H9 (cell line): ENCODE measurements around the gene OR10H3. TPM values are rescaled to one million over a fixed set of nuclear protein-coding genes. Genes with fewer than 3 reads are reported as not detected.

Experiments
- DNase-seq: peaks from one replicate; pipeline ENCODE4 v3.0.0-alpha.2; 2017
- H2AFZ ChIP-seq: one replicate; pipeline ENCODE4 v1.6.1; 2013; ENCODE audit warnings: mild to moderate bottlenecking, low read length, control low read depth, moderate library complexity
- H2AK5ac ChIP-seq: 2 replicates; pipeline ENCODE4 v1.6.1; 2013; ENCODE audit warnings: low read length, control low read depth, mixed read lengths; ENCODE audit not compliant: insufficient read length
- H2BK120ac ChIP-seq: one replicate; pipeline ENCODE4 v1.6.1; 2013; ENCODE audit warnings: low read depth, mild to moderate bottlenecking, low read length, control low read depth, inconsistent platforms; ENCODE audit not compliant: poor library complexity, severe bottlenecking
- H2BK12ac ChIP-seq: 2 replicates; pipeline ENCODE4 v1.6.1; 2013; ENCODE audit warnings: low read length, control low read depth, mixed read lengths, low read depth; ENCODE audit not compliant: insufficient read length
- H2BK15ac ChIP-seq: 2 replicates; pipeline ENCODE4 v1.6.1; 2013; ENCODE audit warnings: low read depth, low read length, control low read depth
- H2BK20ac ChIP-seq: one replicate; pipeline ENCODE4 v1.6.1; 2013; ENCODE audit warnings: low read depth, mild to moderate bottlenecking, low read length, control low read depth, inconsistent platforms; ENCODE audit not compliant: poor library complexity, severe bottlenecking
- H2BK5ac ChIP-seq: 2 replicates; pipeline ENCODE4 v1.6.1; 2013; ENCODE audit warnings: low read length, control low read depth, mixed read lengths; ENCODE audit not compliant: insufficient read length
- H3K14ac ChIP-seq: 2 replicates; pipeline ENCODE4 v1.6.1; 2013; ENCODE audit warnings: low read length, control low read depth; ENCODE audit not compliant: insufficient read depth
- H3K18ac ChIP-seq: 2 replicates; pipeline ENCODE4 v1.6.1; 2013; ENCODE audit warnings: low read depth, mild to moderate bottlenecking, mixed read lengths, low read length, control low read depth; ENCODE audit not compliant: insufficient read length
- H3K23ac ChIP-seq: 2 replicates; pipeline ENCODE4 v1.6.1; 2013; ENCODE audit warnings: low read length, control low read depth, mixed read lengths, low read depth; ENCODE audit not compliant: insufficient read length
- H3K23me2 ChIP-seq: 2 replicates; pipeline ENCODE4 v1.6.1; 2013; ENCODE audit warnings: low read depth, mild to moderate bottlenecking, mixed read lengths, low read length, control low read depth; ENCODE audit not compliant: insufficient read length, poor library complexity, severe bottlenecking
- H3K27ac ChIP-seq: 2 replicates; pipeline ENCODE4 v1.5.1; 2013; ENCODE audit warnings: low read length, control low read depth, mixed read lengths, low read depth; ENCODE audit not compliant: insufficient read length
- H3K27me3 ChIP-seq: 2 replicates; pipeline ENCODE4 v1.6.1; 2013; ENCODE audit warnings: low read length, control low read depth, inconsistent platforms; ENCODE audit not compliant: insufficient read depth
- H3K4ac ChIP-seq: 2 replicates; pipeline ENCODE4 v1.6.1; 2013; ENCODE audit warnings: low read depth, mild to moderate bottlenecking, control low read depth, inconsistent platforms, low read length, moderate library complexity
- H3K4me1 ChIP-seq: 2 replicates; pipeline ENCODE4 v1.6.1; 2013; ENCODE audit warnings: low read length, control low read depth, inconsistent platforms; ENCODE audit not compliant: insufficient read depth
- H3K4me2 ChIP-seq: 2 replicates; pipeline ENCODE4 v1.6.1; 2013; ENCODE audit warnings: low read length, control low read depth, mixed read lengths; ENCODE audit not compliant: insufficient read length, insufficient read depth
- H3K56ac ChIP-seq: 2 replicates; pipeline ENCODE4 v1.6.1; 2013; ENCODE audit warnings: low read depth, mild to moderate bottlenecking, mixed read lengths, low read length, control low read depth; ENCODE audit not compliant: insufficient read length
- H3K79me1 ChIP-seq: 2 replicates; pipeline ENCODE4 v1.6.1; 2013; ENCODE audit warnings: low read depth, mild to moderate bottlenecking, moderate library complexity, low read length, control low read depth, inconsistent platforms; ENCODE audit not compliant: insufficient read depth, poor library complexity, severe bottlenecking
- H3K79me2 ChIP-seq: 2 replicates; pipeline ENCODE4 v1.6.1; 2013; ENCODE audit warnings: low read length, control low read depth, inconsistent platforms; ENCODE audit not compliant: insufficient read depth
- H3K9ac ChIP-seq: 2 replicates; pipeline ENCODE4 v1.6.1; 2013; ENCODE audit warnings: low read length, control low read depth, mixed read lengths; ENCODE audit not compliant: insufficient read length; ENCODE audit errors: extremely low read depth
- H3K9me3 ChIP-seq: one replicate; pipeline ENCODE4 v1.6.1; 2013; ENCODE audit warnings: low read depth, low read length, inconsistent platforms; ENCODE audit not compliant: control insufficient read depth
- H3T11ph ChIP-seq: one replicate; pipeline ENCODE4 v1.6.1; 2013; ENCODE audit warnings: mild to moderate bottlenecking, low read length, control low read depth, inconsistent platforms
- H4K20me1 ChIP-seq: one replicate; pipeline ENCODE4 v1.6.1; 2013; ENCODE audit not compliant: control insufficient read depth, insufficient read length, insufficient read depth
- H4K5ac ChIP-seq: 2 replicates; pipeline ENCODE4 v1.6.1; 2013; ENCODE audit warnings: low read depth, mild to moderate bottlenecking, mixed read lengths, low read length, control low read depth; ENCODE audit not compliant: insufficient read length
- H4K8ac ChIP-seq: replicated peaks from 2 replicates; pipeline ENCODE4 v1.6.1; 2013; ENCODE audit warnings: low read length, control low read depth, mixed read lengths, low read depth; ENCODE audit not compliant: insufficient read length
- H4K91ac ChIP-seq: 2 replicates; pipeline ENCODE4 v1.6.1; 2013; ENCODE audit warnings: low read depth, mild to moderate bottlenecking, moderate library complexity, mixed read lengths, low read length, control low read depth; ENCODE audit not compliant: insufficient read length
- H3K27ac Mint-ChIP-seq, 3 experiments: 2 replicates in 2 of 3; 3 replicates in 1 of 3; pipeline ENCODE4 v1.8.0; 2020 to 2021; ENCODE audit warnings: mixed read lengths in 3 of 3, mild to moderate bottlenecking in 1 of 3, moderate library complexity in 1 of 3
- H3K27me3 Mint-ChIP-seq: 2 replicates; pipeline ENCODE4 v1.8.0; 2021; ENCODE audit warnings: low read depth, mild to moderate bottlenecking, moderate library complexity, mixed read lengths
- H3K36me3 Mint-ChIP-seq, 3 experiments: 2 replicates in 2 of 3; 3 replicates in 1 of 3; pipeline ENCODE4 v1.8.0; 2020 to 2021; ENCODE audit warnings: low read depth in 3 of 3, mixed read lengths in 3 of 3; ENCODE audit not compliant: insufficient read depth in 1 of 3
- H3K4me1 Mint-ChIP-seq, 2 experiments: 2 replicates each; pipeline ENCODE4 v1.8.0; 2020; ENCODE audit warnings: mixed read lengths in 2 of 2
- H3K4me3 Mint-ChIP-seq, 2 experiments: 2 replicates in 1 of 2; 3 replicates in 1 of 2; pipeline ENCODE4 v1.8.0; 2020 to 2021; ENCODE audit warnings: mild to moderate bottlenecking in 2 of 2, mixed read lengths in 2 of 2, moderate library complexity in 1 of 2
- H3K9me3 Mint-ChIP-seq, 2 experiments: 2 replicates in 1 of 2; 3 replicates in 1 of 2; pipeline ENCODE4 v1.8.0; 2020; ENCODE audit warnings: mild to moderate bottlenecking in 2 of 2, mixed read lengths in 2 of 2, moderate library complexity in 1 of 2
- CTCF ChIP-seq: fragments of 200-600 bp; sonication (generic); conservative IDR thresholded peaks from 3 replicates; pipeline ENCODE4 v1.8.0; 2021; ENCODE audit warnings: antibody characterized with exemption, mild to moderate bottlenecking
- WGBS: extraction: QIAGEN DNeasy Blood & Tissue Kit; methylation state at CpG from one replicate; pipeline ENCODE4 v1.1.7; 2013; ENCODE audit warnings: missing lambda C conversion rate, low lambda C conversion rate, mixed read lengths; ENCODE audit not compliant: insufficient read length; ENCODE audit errors: extremely low coverage; 5-methylcytosine and 5-hydroxymethylcytosine counted together
- total RNA-seq: library from RNA; stranded (reverse); gene quantifications from 2 replicates; pipeline ENCODE4 v1.2.1, GENCODE V29; 2021

Gene OR10H3
- total RNA-seq, 1 experiment from 2014 or later: not detected

DNA sequence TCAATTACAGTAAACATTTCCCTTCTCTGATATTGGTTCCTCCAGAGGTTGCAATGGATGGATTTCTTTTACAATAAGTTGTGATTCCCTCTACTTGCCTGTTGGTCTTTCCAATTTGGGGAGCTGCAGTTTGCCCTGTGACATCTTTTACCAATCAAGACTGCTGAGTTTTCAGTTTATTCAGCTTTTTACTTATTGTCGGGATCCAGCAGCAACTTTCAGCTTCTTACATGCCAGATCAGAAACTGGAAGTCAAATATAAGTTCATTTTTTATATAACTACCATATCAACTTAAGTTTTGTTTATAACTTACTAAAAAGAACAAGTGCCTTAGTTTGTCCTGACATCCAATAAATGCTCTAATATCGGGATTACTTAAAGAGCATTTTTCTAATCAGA lies 10.5 kb downstream of the OR10H3 start:
- no peaks in the 10 kb centered on the region for H3K4me1 ChIP-seq
- no CpG with 5 or more reads among the region's 2 CpGs for WGBS
- H4K20me1 ChIP-seq: no peaks in the 10 kb centered on the region
- H3K27me3 ChIP-seq: no peaks in the 10 kb centered on the region
- H3K4me2 ChIP-seq: no peak overlapping the region
- no peak overlapping the region for H3K56ac ChIP-seq
- no peak overlapping the region for H2BK15ac ChIP-seq
- no peak overlapping the region for H2BK5ac ChIP-seq
- no peaks in the 10 kb centered on the region for H3K23me2 ChIP-seq
- peaks cover 79% of the 10 kb centered on the region for H3K9me3 ChIP-seq
- no peaks in the 10 kb centered on the region for H3K79me1 ChIP-seq
- H2AK5ac ChIP-seq: no peak overlapping the region
- no peaks in the 10 kb centered on the region for H3K79me2 ChIP-seq
- H4K8ac ChIP-seq: no peak overlapping the region
- H3K18ac ChIP-seq: no peak overlapping the region
- H4K5ac ChIP-seq: no peak overlapping the region
- Mint-ChIP-seq H3K4me1 (no peaks in the 10 kb centered on the region), H3K27me3 (no peaks in the 10 kb centered on the region; the same call in none of the 2 replicates), H3K36me3 (peaks cover 4 to 32% (median 6%) of the 10 kb centered on the region in 3 experiments; a peak in 5 of 7 replicates), H3K9me3 (peaks cover 77 to 89% of the 10 kb centered on the region in 2 experiments), H3K4me3 (no peak overlapping the region), H3K27ac (no peak overlapping the region)
- H3K27ac ChIP-seq: no peak overlapping the region
- H2AFZ ChIP-seq: no peak overlapping the region
- H2BK20ac ChIP-seq: no peak overlapping the region
- no peak overlapping the region for H3K4ac ChIP-seq
- H2BK120ac ChIP-seq: no peak overlapping the region
- H3K9ac ChIP-seq: no peak overlapping the region
- no peak for DNase-seq
- no peak overlapping the region for H4K91ac ChIP-seq
- no peak overlapping the region for H3K23ac ChIP-seq
- H3T11ph ChIP-seq: no peak overlapping the region
- TF ChIP-seq CTCF: no peak
- no peak overlapping the region for H3K14ac ChIP-seq
- H2BK12ac ChIP-seq: no peak overlapping the region
